Stimulated activated CD8-positive, alpha-beta memory T cell treated with anti-CD3 and anti-CD28 coated beads, Interleukin-15, amount 100 ng/mL, for 4 hours (primary cell): ENCODE data around the gene RUNX1.

ENCODE experiments used
- DNase-seq, 2 donors: peaks; one replicate each; pipeline ENCODE4 v3.0.0-alpha.2; 2020; ENCODE audit warnings: low read depth in 2 of 2

RUNX1 gene

GRCh38 chr21:34850166-34850690, 198.9 kb downstream of the RUNX1 start:
- DNase-seq, result no peak

- DNase-seq, result no peak
These were observed 202.4 kb downstream of the RUNX1 start for GRCh38 chr21:34846601-34847112.

- no peak for DNase-seq
These were observed 203.3 kb downstream of the RUNX1 start for GRCh38 chr21:34845521-34846451.

- no peak for DNase-seq
These were observed 204.2 kb downstream of the RUNX1 start for GRCh38 chr21:34844924-34845238.

- no peak for DNase-seq
These were observed 204.8 kb downstream of the RUNX1 start for GRCh38 chr21:34844013-34844923.

GRCh38 chr21:34843562-34843961, 205.5 kb downstream of the RUNX1 start:
- no peak for DNase-seq

GRCh38 chr21:34841154-34841553, 207.9 kb downstream of the RUNX1 start:
- DNase-seq, result no peak

- DNase-seq, result no peak
These were observed 208.4 kb downstream of the RUNX1 start for GRCh38 chr21:34840693-34841092.

GRCh38 chr21:34838956-34839820, 209.9 kb downstream of the RUNX1 start:
- no peak for DNase-seq

- DNase-seq, result no peak
These were observed 212.1 kb downstream of the RUNX1 start for GRCh38 chr21:34836933-34837505.

- no peak for DNase-seq
These were observed 212.8 kb downstream of the RUNX1 start for GRCh38 chr21:34836103-34836932.

GRCh38 chr21:34835526-34835925, 213.6 kb downstream of the RUNX1 start:
- DNase-seq, result no peak

GRCh38 chr21:34834852-34835501, 214.1 kb downstream of the RUNX1 start:
- DNase-seq, result no peak

GRCh38 chr21:34834290-34834689, 214.8 kb downstream of the RUNX1 start:
- no peak for DNase-seq

GRCh38 chr21:34833465-34833864, 215.6 kb downstream of the RUNX1 start:
- no peak for DNase-seq

GRCh38 chr21:34830386-34831170, 218.5 kb downstream of the RUNX1 start:
- DNase-seq, result no peak

GRCh38 chr21:34827445-34828235, 221.5 kb downstream of the RUNX1 start:
- no peak for DNase-seq

GRCh38 chr21:34826836-34827235, 222.3 kb downstream of the RUNX1 start:
- DNase-seq, result no peak
